Measurements from ENCODE around the gene ACVR1. TPM values are rescaled to one million over a fixed set of nuclear protein-coding genes. Genes with fewer than 3 reads are reported as not detected.

ACVR1 gene
- total and polyA plus RNA-seq, 9 of the 15 experiments (the other 6 are each of a cell fraction or from before 2014, with no cell fraction given), result 3.8 to 14.3 (median 6.9) TPM

- no peak for TF ChIP-seq ZBTB7A (IDR thresholded peaks at IDR 0.05; ENCODE audit: borderline replicate concordance, control insufficient read depth, low read depth, low read length)
- no peak for TF ChIP-seq BRD9 (IDR thresholded peaks at IDR 0.05; ENCODE audit: low read depth, partially characterized antibody)
- TF ChIP-seq PCBP1 (IDR thresholded peaks at IDR 0.05; ENCODE audit: low read depth, low read length, poor library complexity, severe bottlenecking), result no peak
- no peak for TF ChIP-seq ETV6 (IDR thresholded peaks at IDR 0.05; ENCODE audit: borderline replicate concordance in 1 of 2, low read depth in 2 of 2, low read length in 1 of 2)
- no peak for TF ChIP-seq ETV6 (CRISPR knock-in tag; IDR thresholded peaks at IDR 0.05; ENCODE audit: borderline replicate concordance)
- TF ChIP-seq ZNF263 (CRISPR knock-in tag; IDR thresholded peaks at IDR 0.05; ENCODE audit: borderline replicate concordance), result no peak
- TF ChIP-seq LEF1 (IDR thresholded peaks at IDR 0.05), result peak; percentile 76
- TF ChIP-seq ETS2 (tag; IDR thresholded peaks at IDR 0.05; ENCODE audit: borderline replicate concordance, poor library complexity, severe bottlenecking), result no peak
- no peak for TF ChIP-seq MIER1 (IDR thresholded peaks at IDR 0.05; ENCODE audit: low read depth)
- no peak for TF ChIP-seq ID3 (CRISPR knock-in tag; IDR thresholded peaks at IDR 0.05)
- TF ChIP-seq ID3 (tag; IDR thresholded peaks at IDR 0.05), result 0 out of 2 replicates have a peak, but pooled peaks have one; percentile 52
- TF ChIP-seq HLTF (IDR thresholded peaks at IDR 0.05), result no peak
- TF ChIP-seq NFRKB (IDR thresholded peaks at IDR 0.05; ENCODE audit: low read depth), result no peak
- no peak for TF ChIP-seq HINFP (tag; conservative IDR thresholded peaks at IDR 0.05; ENCODE audit: low read depth)
- TF ChIP-seq EHMT2 (IDR thresholded peaks at IDR 0.05), result no peak; the same call in none of the 2 replicates
- TF ChIP-seq ZNF232 (CRISPR knock-in tag; IDR thresholded peaks at IDR 0.05), result no peak
- no peak for TF ChIP-seq TEAD2 (tag; IDR thresholded peaks at IDR 0.05)
- TF ChIP-seq ZNF23 (CRISPR knock-in tag; IDR thresholded peaks at IDR 0.05), result no peak
- TF ChIP-seq MECOM (CRISPR knock-in tag; IDR thresholded peaks at IDR 0.05), result no peak
- TF ChIP-seq ZNF197 (CRISPR knock-in tag; IDR thresholded peaks at IDR 0.05; ENCODE audit: low read depth), result no peak
- TF ChIP-seq SFPQ (IDR thresholded peaks at IDR 0.05; ENCODE audit: low read depth, low read length), result no peak
- TF ChIP-seq BRF1 (IDR thresholded peaks at IDR 0.05; ENCODE audit: borderline replicate concordance, extremely low read depth, insufficient read length), result no peak
- TF ChIP-seq CBX1 (IDR thresholded peaks at IDR 0.05; ENCODE audit: low read depth), result no peak
- peak; percentile 70 for TF ChIP-seq SMARCE1 (IDR thresholded peaks at IDR 0.05)
- 0 out of 2 replicates have a peak, but pooled peaks have one; percentile 16 for TF ChIP-seq CHCHD3 (CRISPR knock-in tag; IDR thresholded peaks at IDR 0.05)
Measured at GRCh38 chr2:157899125-157899839, 23.2 kb upstream of the ACVR1 start (continued).

Measured in K562 (cell line).